C4-2B (cell line): ENCODE data around the gene SH3BP5L.

Source experiments
- CTCF ChIP-seq: fragments of 450-650 bp; conservative IDR thresholded peaks from 2 replicates; pipeline ENCODE4 v1.5.1; 2017; ENCODE audit warnings: mild to moderate bottlenecking
- ZFX ChIP-seq: fragments of 450-650 bp; IDR thresholded peaks from 2 replicates; pipeline ENCODE4 v1.6.1; 2017

GRCh38 chr1:248802454-248802853 is 23.3 kb downstream of the SH3BP5L start:
- TF ChIP-seq CTCF: no peak
- no peak for TF ChIP-seq ZFX
